Measurements from ENCODE around the gene ITIH5.
"Not testable (repeated sequence)": the region's sequence is repeated elsewhere in the genome, so short reads cannot be mapped to it uniquely, and the experiment has no call there.

Gene ITIH5

GRCh38 chr10:7689591-7689990 lies 22.8 kb upstream of the ITIH5 start:
- no peak for FAIRE-seq
- no peak for DNase-seq (ENCODE audit: insufficient read length, low spot score)
- TF ChIP-seq TAF1 (IDR thresholded peaks at IDR 0.05; ENCODE audit: low read depth, low read length) (no peak), POLR2A (IDR thresholded peaks at IDR 0.05; ENCODE audit: low read depth, low read length) (no peak), POU2F2 (IDR thresholded peaks at IDR 0.05; ENCODE audit: low read depth, low read length) (no peak), SPI1 (IDR thresholded peaks at IDR 0.05; ENCODE audit: low read depth, low read length) (no peak), POLR2AphosphoS5 (IDR thresholded peaks at IDR 0.05; ENCODE audit: low read depth, low read length) (no peak), PAX5 (IDR thresholded peaks at IDR 0.05; ENCODE audit: insufficient read depth, low read length, severe bottlenecking) (no peak)

GRCh38 chr10:7687228-7687907 lies 20.6 kb upstream of the ITIH5 start:
- DNase-seq (ENCODE audit: insufficient read length, low spot score) (peak; percentile 49), FAIRE-seq (peak; percentile 94)
- no peak for TF ChIP-seq POLR2AphosphoS5 (IDR thresholded peaks at IDR 0.05; ENCODE audit: low read depth, low read length)
- TF ChIP-seq POU2F2 (IDR thresholded peaks at IDR 0.05; ENCODE audit: low read depth, low read length) = peak; percentile 69; the same call in 1 of the 2 replicates
- TF ChIP-seq POLR2A (IDR thresholded peaks at IDR 0.05; ENCODE audit: low read depth, low read length) = no peak

GRCh38 chr10:7686351-7687171 lies 19.8 kb upstream of the ITIH5 start:
- TF ChIP-seq TAF1 (IDR thresholded peaks at IDR 0.05; ENCODE audit: low read depth, low read length) (no peak), POU2F2 (IDR thresholded peaks at IDR 0.05; ENCODE audit: low read depth, low read length) (no peak), PAX5 (IDR thresholded peaks at IDR 0.05; ENCODE audit: insufficient read depth, low read length, severe bottlenecking) (no peak), SPI1 (IDR thresholded peaks at IDR 0.05; ENCODE audit: low read depth, low read length) (no peak), POLR2AphosphoS5 (IDR thresholded peaks at IDR 0.05; ENCODE audit: low read depth, low read length) (no peak), POLR2A (IDR thresholded peaks at IDR 0.05; ENCODE audit: low read depth, low read length) (no peak)
- DNase-seq (ENCODE audit: insufficient read length, low spot score) (no peak), FAIRE-seq (no peak)

GRCh38 chr10:7680078-7680477 lies 13.3 kb upstream of the ITIH5 start:
- FAIRE-seq; DNase-seq (ENCODE audit: insufficient read length, low spot score): not testable (repeated sequence)

- no peak for TF ChIP-seq POLR2AphosphoS5 (IDR thresholded peaks at IDR 0.05; ENCODE audit: low read depth, low read length)
- TF ChIP-seq PAX5 (IDR thresholded peaks at IDR 0.05; ENCODE audit: insufficient read depth, low read length, severe bottlenecking) = no peak
- TF ChIP-seq POLR2A (IDR thresholded peaks at IDR 0.05; ENCODE audit: low read depth, low read length) = no peak
- no peak for TF ChIP-seq SPI1 (IDR thresholded peaks at IDR 0.05; ENCODE audit: low read depth, low read length)
- TF ChIP-seq POU2F2 (IDR thresholded peaks at IDR 0.05; ENCODE audit: low read depth, low read length) = no peak
- no peak for TF ChIP-seq TAF1 (IDR thresholded peaks at IDR 0.05; ENCODE audit: low read depth, low read length)
- no peak for DNase-seq (ENCODE audit: insufficient read length, low spot score)
- no peak for FAIRE-seq
These were observed 12.5 kb upstream of the ITIH5 start for GRCh38 chr10:7679256-7679655.

GRCh38 chr10:7672341-7673134 lies 5.8 kb upstream of the ITIH5 start:
- FAIRE-seq (peak; percentile 26), DNase-seq (ENCODE audit: insufficient read length, low spot score) (no peak)
- TF ChIP-seq TAF1 (IDR thresholded peaks at IDR 0.05; ENCODE audit: low read depth, low read length) (no peak), PAX5 (IDR thresholded peaks at IDR 0.05; ENCODE audit: insufficient read depth, low read length, severe bottlenecking) (no peak), POLR2AphosphoS5 (IDR thresholded peaks at IDR 0.05; ENCODE audit: low read depth, low read length) (no peak), POU2F2 (IDR thresholded peaks at IDR 0.05; ENCODE audit: low read depth, low read length) (no peak), POLR2A (IDR thresholded peaks at IDR 0.05; ENCODE audit: low read depth, low read length) (no peak), SPI1 (IDR thresholded peaks at IDR 0.05; ENCODE audit: low read depth, low read length) (no peak)

GRCh38 chr10:7670157-7670556 lies 3.4 kb upstream of the ITIH5 start:
- FAIRE-seq (no peak), DNase-seq (ENCODE audit: insufficient read length, low spot score) (no peak)
- TF ChIP-seq POU2F2 (IDR thresholded peaks at IDR 0.05; ENCODE audit: low read depth, low read length) (no peak), TAF1 (IDR thresholded peaks at IDR 0.05; ENCODE audit: low read depth, low read length) (no peak), POLR2AphosphoS5 (IDR thresholded peaks at IDR 0.05; ENCODE audit: low read depth, low read length) (no peak), SPI1 (IDR thresholded peaks at IDR 0.05; ENCODE audit: low read depth, low read length) (no peak), POLR2A (IDR thresholded peaks at IDR 0.05; ENCODE audit: low read depth, low read length) (no peak), PAX5 (IDR thresholded peaks at IDR 0.05; ENCODE audit: insufficient read depth, low read length, severe bottlenecking) (no peak)

GRCh38 chr10:7667262-7668141 lies 736 bp upstream of the ITIH5 start:
- no peak for FAIRE-seq
- no peak for DNase-seq (ENCODE audit: insufficient read length, low spot score)

More at GRCh38 chr10:7667262-7668141, 736 bp upstream of the ITIH5 start:
- TF ChIP-seq SPI1 (IDR thresholded peaks at IDR 0.05; ENCODE audit: low read depth, low read length) (no peak), PAX5 (IDR thresholded peaks at IDR 0.05; ENCODE audit: insufficient read depth, low read length, severe bottlenecking) (no peak), POLR2AphosphoS5 (IDR thresholded peaks at IDR 0.05; ENCODE audit: low read depth, low read length) (no peak), TAF1 (IDR thresholded peaks at IDR 0.05; ENCODE audit: low read depth, low read length) (no peak), POLR2A (IDR thresholded peaks at IDR 0.05; ENCODE audit: low read depth, low read length) (no peak), POU2F2 (IDR thresholded peaks at IDR 0.05; ENCODE audit: low read depth, low read length) (no peak)

Measured in GM12891 (cell line).